Measurements from ENCODE around the gene SNORC. TPM values are rescaled to one million over a fixed set of nuclear protein-coding genes. Genes with fewer than 3 reads are reported as not detected.
"Not testable (repeated sequence)": the region's sequence is repeated elsewhere in the genome, so short reads cannot be mapped to it uniquely, and the experiment has no call there.

Gene SNORC
- total RNA-seq, 2 experiments from 2014 or later, result 2.1 to 2.4 TPM

DNA sequence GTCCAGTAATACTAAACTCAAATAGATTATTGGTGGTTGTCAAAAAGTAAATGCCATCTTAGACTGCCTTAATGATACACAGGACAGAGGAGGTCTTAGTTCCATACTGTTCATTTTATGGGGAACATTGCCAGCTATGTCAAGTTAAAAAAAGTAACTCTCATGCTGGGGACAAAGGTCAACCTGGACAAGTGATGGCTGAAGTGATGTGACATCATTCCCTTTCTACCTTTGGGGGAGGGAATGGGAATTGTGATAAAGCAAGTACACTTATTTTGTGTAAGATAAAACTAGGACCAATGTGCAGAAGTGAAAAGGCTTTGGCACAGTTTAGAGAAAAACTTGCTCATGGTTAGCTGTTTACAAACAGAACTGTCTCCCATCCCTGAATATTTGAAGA, 24.0 kb upstream of the SNORC start:
- DNase-seq (no peak), ATAC-seq (no peak)
- no peak overlapping the region for H3K4me3 Mint-ChIP-seq
- CTCF ChIA-PET, result no interaction called here
- POLR2A ChIA-PET, result no interaction called here
- no peaks in the 10 kb centered on the region for H3K9me3 Mint-ChIP-seq
- H3K27me3 Mint-ChIP-seq, result no peaks in the 10 kb centered on the region
- H3K4me1 Mint-ChIP-seq (ENCODE audit: low read depth), result peaks cover 2% of the 10 kb centered on the region
- H3K27ac Mint-ChIP-seq, result no peak overlapping the region
- peaks cover 32% of the 10 kb centered on the region for H3K36me3 Mint-ChIP-seq (ENCODE audit: low read depth)
- TF ChIP-seq, protein P1, sequence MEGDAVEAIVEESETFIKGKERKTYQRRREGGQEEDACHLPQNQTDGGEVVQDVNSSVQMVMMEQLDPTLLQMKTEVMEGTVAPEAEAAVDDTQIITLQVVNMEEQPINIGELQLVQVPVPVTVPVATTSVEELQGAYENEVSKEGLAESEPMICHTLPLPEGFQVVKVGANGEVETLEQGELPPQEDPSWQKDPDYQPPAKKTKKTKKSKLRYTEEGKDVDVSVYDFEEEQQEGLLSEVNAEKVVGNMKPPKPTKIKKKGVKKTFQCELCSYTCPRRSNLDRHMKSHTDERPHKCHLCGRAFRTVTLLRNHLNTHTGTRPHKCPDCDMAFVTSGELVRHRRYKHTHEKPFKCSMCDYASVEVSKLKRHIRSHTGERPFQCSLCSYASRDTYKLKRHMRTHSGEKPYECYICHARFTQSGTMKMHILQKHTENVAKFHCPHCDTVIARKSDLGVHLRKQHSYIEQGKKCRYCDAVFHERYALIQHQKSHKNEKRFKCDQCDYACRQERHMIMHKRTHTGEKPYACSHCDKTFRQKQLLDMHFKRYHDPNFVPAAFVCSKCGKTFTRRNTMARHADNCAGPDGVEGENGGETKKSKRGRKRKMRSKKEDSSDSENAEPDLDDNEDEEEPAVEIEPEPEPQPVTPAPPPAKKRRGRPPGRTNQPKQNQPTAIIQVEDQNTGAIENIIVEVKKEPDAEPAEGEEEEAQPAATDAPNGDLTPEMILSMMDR (IDR thresholded peaks at IDR 0.05), result no peak
- intact Hi-C loops (cut with micrococcal nuclease), result no loop called here

DNA sequence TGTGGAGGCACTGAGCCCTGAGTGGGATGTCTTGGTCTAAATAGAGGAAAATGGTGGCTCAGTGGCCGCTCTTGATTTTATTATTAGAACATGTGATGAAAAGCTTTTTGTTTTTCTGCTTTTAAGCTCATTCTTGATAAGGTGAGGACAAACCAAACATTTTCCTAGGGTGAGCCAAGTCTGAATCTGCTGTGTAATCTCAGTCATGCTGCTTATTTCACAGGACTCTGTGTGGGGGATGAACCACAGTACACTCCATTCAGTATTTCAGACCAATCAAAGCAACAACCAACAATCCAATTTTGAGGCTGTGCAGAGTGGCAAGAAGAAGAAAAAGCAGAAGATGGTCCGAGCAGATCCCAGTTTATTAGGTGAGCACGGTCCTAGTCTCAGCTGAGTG, 20.0 kb upstream of the SNORC start:
- H3K27ac Mint-ChIP-seq, result no peak overlapping the region
- POLR2A ChIA-PET, result no interaction called here
- TF ChIP-seq, protein P1 (IDR thresholded peaks at IDR 0.05), result no peak
- ATAC-seq, result no peak
- H3K9me3 Mint-ChIP-seq, result no peaks in the 10 kb centered on the region
- H3K36me3 Mint-ChIP-seq (ENCODE audit: low read depth), result peaks cover 29% of the 10 kb centered on the region
- intact Hi-C loops (cut with micrococcal nuclease), result loop anchor here (10.0 kb wide), 1 partner anchor 205 kb away; no protein-coding TSS in a partner anchor
- CTCF ChIA-PET, result no interaction called here
- no peak overlapping the region for H3K4me3 Mint-ChIP-seq
- no peaks in the 10 kb centered on the region for H3K27me3 Mint-ChIP-seq
- H3K4me1 Mint-ChIP-seq (ENCODE audit: low read depth), result peaks cover 5% of the 10 kb centered on the region
- no peak for DNase-seq

GRCh38 chr2:232852081-232852480, 18.0 kb upstream of the SNORC start:
- H3K4me3 Mint-ChIP-seq; H3K27me3 Mint-ChIP-seq; H3K27ac Mint-ChIP-seq; DNase-seq; H3K4me1 Mint-ChIP-seq (ENCODE audit: low read depth); POLR2A ChIA-PET; ATAC-seq; H3K9me3 Mint-ChIP-seq: not testable (repeated sequence)
- intact Hi-C loops (cut with micrococcal nuclease), result loop anchor here (10.0 kb wide), 1 partner anchor 203 kb away; no protein-coding TSS in a partner anchor
- CTCF ChIA-PET, result interaction anchor here (1.1 to 2.4 kb wide), 10 partner anchors 8 to 400 kb away, joined by 3 to 12 read pairs (median 6); partner anchors contain the start of gene ATG16L1
- H3K36me3 Mint-ChIP-seq (ENCODE audit: low read depth), result peaks cover 31% of the 10 kb centered on the region

DNA sequence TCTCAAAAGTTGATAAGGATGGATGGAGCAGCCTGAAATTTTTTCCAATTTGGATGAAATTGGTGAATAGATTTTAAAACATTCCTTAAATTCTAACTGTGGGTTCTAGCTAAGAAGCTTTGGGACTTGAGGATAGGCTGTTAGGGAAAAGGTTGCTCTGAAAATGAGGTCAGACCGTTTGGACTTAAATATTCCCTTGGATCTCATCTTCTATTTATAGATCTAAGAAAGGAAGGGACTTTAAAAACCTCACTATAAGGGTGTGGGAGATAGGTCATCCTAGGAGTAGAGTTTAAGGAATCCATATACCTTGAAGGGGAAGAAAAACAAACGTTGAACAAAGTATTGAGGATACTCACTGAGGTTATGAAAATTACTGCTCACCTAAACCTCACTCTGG, 17.4 kb upstream of the SNORC start:
- Mint-ChIP-seq H3K9me3 (no peaks in the 10 kb centered on the region), H3K36me3 (ENCODE audit: low read depth) (peaks cover 31% of the 10 kb centered on the region), H3K27me3 (no peaks in the 10 kb centered on the region), H3K27ac (no peak overlapping the region), H3K4me3 (no peak overlapping the region), H3K4me1 (ENCODE audit: low read depth) (peaks cover 5% of the 10 kb centered on the region)
- ChIA-PET POLR2A (interaction anchor here (0.8 kb wide), 1 partner anchor 402 kb away, joined by 3 read pairs; no protein-coding TSS in a partner anchor), CTCF (interaction anchor here (0.7 to 2.4 kb wide), 17 partner anchors 9 to 590 kb away, joined by 3 to 12 read pairs (median 4); partner anchors contain the start of gene ATG16L1)
- ATAC-seq (no peak), DNase-seq (no peak)
- TF ChIP-seq, protein P1 (IDR thresholded peaks at IDR 0.05), result no peak
- intact Hi-C loops (cut with micrococcal nuclease), result loop anchor here (10.0 kb wide), 1 partner anchor 202 kb away; no protein-coding TSS in a partner anchor

GRCh38 chr2:232854082-232854481, 16.0 kb upstream of the SNORC start:
- no peak for ATAC-seq
- ChIA-PET CTCF (interaction anchor here (0.8 to 2.4 kb wide), 9 partner anchors 9 to 589 kb away, joined by 3 to 12 read pairs (median 4); partner anchors contain the start of gene ATG16L1), POLR2A (interaction anchor here (1.1 kb wide), 1 partner anchor 59 kb away, joined by 3 read pairs; no protein-coding TSS in a partner anchor)
- H3K27me3 Mint-ChIP-seq, result no peaks in the 10 kb centered on the region
- peaks cover 5% of the 10 kb centered on the region for H3K4me1 Mint-ChIP-seq (ENCODE audit: low read depth)
- TF ChIP-seq, protein P1 (IDR thresholded peaks at IDR 0.05), result no peak
- no peak overlapping the region for H3K27ac Mint-ChIP-seq
- DNase-seq, result no peak
- intact Hi-C loops (cut with micrococcal nuclease), result loop anchor here (10.0 kb wide), 1 partner anchor 201 kb away; no protein-coding TSS in a partner anchor
- H3K9me3 Mint-ChIP-seq, result no peaks in the 10 kb centered on the region
- H3K36me3 Mint-ChIP-seq (ENCODE audit: low read depth), result peaks cover 27% of the 10 kb centered on the region
- no peak overlapping the region for H3K4me3 Mint-ChIP-seq

Data from activated CD8-positive, alpha-beta T cell treated with anti-CD3 and anti-CD28 coated beads for 36 hours (primary cell).